NCI-H1436 (cell line): Measurements from ENCODE around the gene OR4K15.
"Not testable (repeated sequence)": the region's sequence is repeated elsewhere in the genome, so short reads cannot be mapped to it uniquely, and the experiment has no call there.

Experiments
- DNase-seq: peaks from one replicate; lab custom pipeline; 2025; lab: John Stamatoyannopoulos, UW

The OR4K15 gene

GRCh38 chr14:19975291-19975690 is at the start of gene OR4K15:
TSS of gene OR4K15 (plus strand) at chr14:19975591. CDS start at chr14:19975591, 0 bp downstream.
- no peak for DNase-seq

DNA sequence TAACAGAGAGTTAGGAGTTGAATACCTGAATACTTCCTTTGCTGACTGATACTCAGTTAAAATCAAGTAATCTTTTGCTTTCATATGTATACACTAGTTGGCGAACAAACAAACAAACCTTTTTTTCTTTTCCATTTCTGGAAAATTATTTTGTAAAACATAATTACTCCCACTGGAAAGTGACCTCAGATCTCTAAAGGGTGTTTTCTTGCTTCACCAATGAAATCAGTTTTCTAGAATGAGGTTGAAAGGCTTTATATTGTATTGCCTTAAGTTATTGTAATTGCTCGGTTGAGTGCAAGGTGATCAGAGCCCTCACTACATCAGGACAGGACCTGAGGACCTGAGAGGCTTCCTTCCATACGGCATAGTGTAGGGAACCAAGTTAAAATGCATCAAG is 44.8 kb upstream of the OR4K15 start, which contains the start of gene OR4K1:
OR4K1 (plus strand) TSS at position 301 of the 400 bp plus-strand sequence. CDS start 4,750 bp downstream, outside the sequence.
- no peak for DNase-seq

DNA sequence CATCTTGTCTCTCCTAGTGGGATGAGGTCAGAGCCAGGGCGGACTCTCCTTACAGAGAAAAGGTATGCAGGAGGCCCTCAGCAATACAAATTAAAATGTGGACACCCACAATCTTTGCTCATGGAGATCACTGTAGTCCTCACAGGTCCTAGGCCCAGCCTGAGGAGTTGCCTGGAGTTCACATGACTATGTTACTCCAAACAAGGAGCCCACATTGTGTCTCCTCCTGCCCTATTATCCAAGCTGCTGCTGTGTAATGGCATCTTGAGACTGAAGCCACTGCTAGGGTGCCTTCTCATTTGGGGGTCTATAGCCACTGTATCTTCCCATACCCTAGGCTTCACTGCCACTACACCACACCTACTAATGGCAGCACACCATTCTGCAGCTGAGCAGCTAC is 33.7 kb upstream of the OR4K15 start:
- DNase-seq, result no peak

DNA sequence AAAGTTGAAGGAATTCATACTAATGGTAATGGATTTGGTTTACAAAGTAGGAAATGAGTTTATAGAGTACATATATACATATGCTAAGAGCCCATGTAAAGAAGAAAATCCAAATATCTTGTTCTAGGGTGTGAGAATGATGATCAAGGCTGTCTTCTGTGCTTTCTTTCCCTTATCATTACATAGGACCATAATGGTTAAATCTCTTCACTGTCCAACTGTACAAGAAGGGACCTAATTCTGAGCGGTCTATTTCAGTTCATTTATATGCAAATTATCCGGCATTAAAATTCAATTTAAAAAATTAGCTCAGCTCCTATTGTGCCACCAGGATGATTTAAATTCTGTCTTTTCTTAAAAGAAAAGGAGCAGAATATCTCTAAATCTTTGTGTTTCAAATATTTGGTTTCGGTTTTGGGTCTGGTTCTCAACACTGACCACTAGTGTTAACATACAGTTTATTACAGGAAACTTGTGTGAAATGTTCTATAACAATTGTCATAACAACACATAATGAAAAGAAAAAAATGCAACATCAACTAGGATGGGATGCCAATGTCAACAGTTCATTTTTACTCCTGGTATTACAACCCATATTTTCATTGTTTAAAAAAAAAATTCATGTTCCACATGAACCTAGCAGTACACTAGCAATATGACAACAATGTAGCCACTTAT is 27.8 kb upstream of the OR4K15 start:
- DNase-seq, result no peak

DNA sequence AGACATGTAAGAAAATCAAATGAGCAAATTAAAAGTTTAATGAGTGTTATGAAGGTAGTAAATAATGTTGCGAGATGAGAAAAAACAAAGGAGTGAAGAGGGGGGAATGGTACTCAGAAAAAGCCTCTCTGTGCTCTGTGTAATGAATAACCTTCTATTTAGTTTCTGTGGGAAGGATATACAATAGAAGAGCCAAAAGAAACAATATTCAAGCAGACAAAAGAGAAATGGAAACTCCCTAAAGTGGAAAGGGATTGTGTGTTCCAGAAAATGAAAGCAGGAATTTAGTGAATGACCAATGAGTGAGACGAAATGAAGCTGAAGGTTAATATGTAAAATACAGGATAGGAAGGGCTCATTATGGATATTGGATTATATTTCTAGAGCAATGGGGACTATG is 26.2 kb upstream of the OR4K15 start:
- DNase-seq, result no peak

GRCh38 chr14:19969735-19970134 is 5.7 kb upstream of the OR4K15 start:
- not testable (repeated sequence) for DNase-seq

GRCh38 chr14:19974844-19975243 is 547 bp upstream of the OR4K15 start:
- no peak for DNase-seq

DNA sequence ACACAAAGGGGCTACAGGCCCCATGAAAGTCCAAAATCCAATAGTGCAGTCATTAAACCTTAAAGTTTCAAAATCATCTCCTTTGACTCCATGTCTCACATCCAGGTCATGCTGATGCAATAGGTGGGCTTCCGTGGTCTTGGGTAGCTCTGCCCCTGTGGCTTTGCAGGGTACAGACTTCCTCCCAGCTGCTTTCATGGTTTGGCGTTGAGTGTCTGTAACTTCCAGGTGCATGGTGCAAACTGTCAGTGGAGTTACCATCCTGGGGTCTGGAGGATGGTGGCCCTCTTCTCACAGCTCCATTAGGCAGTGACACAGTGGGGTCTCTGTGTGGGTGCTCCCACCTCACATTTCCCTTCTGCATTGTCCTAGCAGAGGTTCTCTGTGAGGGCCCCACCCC is 18.0 kb downstream of the OR4K15 start:
- no peak for DNase-seq

GRCh38 chr14:20001863-20002262 is 26.5 kb downstream of the OR4K15 start, which contains the start of gene OR4Q2:
TSS of gene OR4Q2 (plus strand) at chr14:20002163.
- DNase-seq, result no peak

- DNase-seq, result no peak
Measured at GRCh38 chr14:20002319-20002718, 26.9 kb downstream of the OR4K15 start.

GRCh38 chr14:20008156-20008555 is 32.8 kb downstream of the OR4K15 start:
- DNase-seq, result no peak

DNA sequence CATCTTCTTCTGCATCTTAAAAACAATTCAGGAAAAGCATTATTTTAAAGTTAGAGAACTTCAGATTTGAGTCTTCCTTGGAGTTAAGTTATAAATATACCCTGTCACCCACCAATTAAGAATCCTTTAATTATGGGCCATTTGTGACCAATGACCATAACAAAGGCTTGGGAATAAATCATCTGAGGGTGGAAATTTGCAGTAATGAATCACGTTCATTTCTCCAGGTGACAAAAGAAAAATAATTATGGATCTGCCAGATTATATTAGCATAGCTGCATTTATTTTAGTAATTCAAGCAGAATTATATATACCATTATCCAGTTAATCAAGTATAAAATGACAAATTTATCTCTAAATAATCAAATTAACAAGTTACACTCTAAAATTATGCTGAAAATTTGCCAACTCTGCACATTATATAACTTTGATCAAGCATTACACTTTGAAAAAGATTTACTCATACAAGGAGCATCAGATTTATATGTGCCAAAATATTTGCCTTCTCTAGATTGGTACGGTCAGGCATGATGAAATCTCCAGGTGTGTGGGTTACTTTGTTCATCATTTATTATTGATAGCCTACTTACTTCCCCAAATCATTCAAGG is 44.0 kb downstream of the OR4K15 start, which contains the start of gene OR4K14:
OR4K14 (minus strand) TSS at position 51 of the 609 bp plus-strand sequence. CDS start 4,114 bp downstream, outside the sequence.
- no peak for DNase-seq
